ENCODE results near the gene ATP9B.

Gene ATP9B

DNA sequence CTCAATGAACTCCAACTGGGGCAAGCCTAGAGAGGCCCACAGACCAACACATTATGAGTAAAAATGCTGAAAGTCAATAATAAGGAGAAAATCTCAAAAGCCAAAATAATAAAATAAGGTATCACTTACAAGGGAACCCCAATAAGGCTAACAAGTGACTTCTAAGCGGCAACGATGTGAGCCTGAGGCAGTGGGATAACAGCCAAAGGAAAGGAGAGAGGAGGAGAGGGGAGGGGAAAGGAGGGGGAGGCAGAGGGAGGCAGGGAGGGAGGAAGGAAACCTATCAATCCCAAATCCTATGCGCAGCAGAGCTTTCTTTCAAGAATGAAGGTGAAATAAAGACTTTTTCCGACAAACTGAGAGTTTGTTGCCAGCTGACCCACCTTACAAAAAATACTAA is 320.5 kb downstream of the ATP9B start:
- no peak for TF ChIP-seq CTCF (conservative IDR thresholded peaks at IDR 0.05)
- H3K27ac ChIP-seq: no peak overlapping the region

GRCh38 chr18:79392226-79392625 is 323.0 kb downstream of the ATP9B start:
- no peak overlapping the region for H3K27ac ChIP-seq
- TF ChIP-seq CTCF (conservative IDR thresholded peaks at IDR 0.05): no peak

DNA sequence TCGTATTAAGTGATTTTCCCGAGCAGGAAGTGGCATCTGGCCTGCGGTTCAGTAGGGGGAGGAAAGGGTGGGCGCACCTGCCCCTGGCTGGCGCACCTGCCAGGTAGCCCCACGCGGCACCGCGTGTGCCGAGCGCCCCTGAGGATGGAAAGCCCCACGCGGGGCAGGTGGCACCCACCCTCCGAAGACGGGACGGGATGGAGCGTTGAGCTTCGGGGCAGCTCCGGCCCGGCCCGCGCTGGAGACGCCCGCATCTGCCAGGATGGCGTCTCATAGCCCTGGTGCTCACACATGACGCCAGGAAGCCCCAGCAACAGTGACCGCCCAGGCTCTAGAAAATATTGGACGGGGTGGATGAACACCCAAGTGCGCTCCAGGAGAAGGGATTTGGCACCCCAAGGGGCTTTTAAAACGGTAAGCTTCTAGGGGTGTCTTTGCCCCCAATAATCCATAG is 324.0 kb downstream of the ATP9B start:
- peak overlapping the region; percentile 32; the same call in 1 of the 2 replicates for H3K27ac ChIP-seq
- TF ChIP-seq CTCF (conservative IDR thresholded peaks at IDR 0.05): no peak

GRCh38 chr18:79393635-79394533 is 324.7 kb downstream of the ATP9B start:
- no peak for TF ChIP-seq CTCF (conservative IDR thresholded peaks at IDR 0.05)
- H3K27ac ChIP-seq: peak overlapping the region; percentile 32

- TF ChIP-seq CTCF (conservative IDR thresholded peaks at IDR 0.05): no peak
- no peak overlapping the region for H3K27ac ChIP-seq
These were observed 325.5 kb downstream of the ATP9B start for GRCh38 chr18:79394534-79395307.

DNA sequence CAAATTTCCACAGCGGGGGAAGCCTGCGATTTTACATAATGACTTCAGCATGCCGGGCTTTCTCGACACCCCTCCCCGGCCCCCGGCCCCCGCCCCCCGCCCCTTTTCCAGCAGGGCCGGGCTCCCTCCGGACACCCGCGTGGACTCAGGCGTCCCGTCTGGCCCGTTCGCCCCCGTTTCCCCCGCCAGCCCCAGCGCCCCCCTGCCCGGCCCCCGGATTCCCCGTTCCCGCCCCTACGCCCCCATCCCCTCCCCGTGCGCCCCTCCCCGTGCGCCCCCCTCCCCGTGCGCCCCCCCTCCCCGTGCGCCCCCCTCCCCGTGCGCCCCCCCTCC is 326.1 kb downstream of the ATP9B start:
- H3K27ac ChIP-seq: no peak overlapping the region
- TF ChIP-seq CTCF (conservative IDR thresholded peaks at IDR 0.05): no peak

DNA sequence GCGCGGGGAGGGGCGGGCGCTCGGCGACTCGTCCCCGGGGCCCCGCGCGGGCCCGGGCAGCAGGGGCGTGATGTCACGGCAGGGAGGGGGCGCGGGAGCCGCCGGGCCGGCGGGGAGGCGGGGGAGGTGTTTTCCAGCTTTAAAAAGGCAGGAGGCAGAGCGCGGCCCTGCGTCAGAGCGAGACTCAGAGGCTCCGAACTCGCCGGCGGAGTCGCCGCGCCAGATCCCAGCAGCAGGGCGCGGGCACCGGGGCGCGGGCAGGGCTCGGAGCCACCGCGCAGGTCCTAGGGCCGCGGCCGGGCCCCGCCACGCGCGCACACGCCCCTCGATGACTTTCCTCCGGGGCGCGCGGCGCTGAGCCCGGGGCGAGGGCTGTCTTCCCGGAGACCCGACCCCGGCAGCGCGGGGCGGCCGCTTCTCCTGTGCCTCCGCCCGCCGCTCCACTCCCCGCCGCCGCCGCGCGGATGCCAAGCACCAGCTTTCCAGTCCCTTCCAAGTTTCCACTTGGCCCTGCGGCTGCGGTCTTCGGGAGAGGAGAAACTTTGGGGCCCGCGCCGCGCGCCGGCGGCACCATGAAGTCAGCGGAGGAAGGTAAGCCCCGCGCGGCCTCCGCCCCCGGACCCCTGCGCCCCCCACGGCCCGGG is 326.7 kb downstream of the ATP9B start, which contains the start of gene NFATC1:
NFATC1 (plus strand) TSS at position 170 of the 644 bp plus-strand sequence; CDS start at position 465, 295 bp downstream.
- TF ChIP-seq CTCF (conservative IDR thresholded peaks at IDR 0.05): no peak
- H3K27ac ChIP-seq: no peak within 1 kb of the TSS
